ENCODE data around the gene FEZ2. TPM values are rescaled to one million over a fixed set of nuclear protein-coding genes. Genes with fewer than 3 reads are reported as not detected.
A peak's percentile ranks its signal among the peaks of the same experiment; 100 is the strongest.

The FEZ2 gene
- total RNA-seq, 1 experiment from 2014 or later: 51.1 TPM

- TF ChIP-seq SIN3A (IDR thresholded peaks at IDR 0.05; ENCODE audit: borderline replicate concordance, insufficient read depth, low read depth, low read length) (no peak), REST (IDR thresholded peaks at IDR 0.05; ENCODE audit: insufficient read depth in 1 of 2, low read depth in 2 of 2, low read length in 1 of 2) (no peak), POLR2AphosphoS5 (IDR thresholded peaks at IDR 0.05; ENCODE audit: low read depth, low read length) (no peak), TCF7L2 (IDR thresholded peaks at IDR 0.05; ENCODE audit: low read depth, low read length) (no peak)
- TF ChIP-seq, protein P1, sequence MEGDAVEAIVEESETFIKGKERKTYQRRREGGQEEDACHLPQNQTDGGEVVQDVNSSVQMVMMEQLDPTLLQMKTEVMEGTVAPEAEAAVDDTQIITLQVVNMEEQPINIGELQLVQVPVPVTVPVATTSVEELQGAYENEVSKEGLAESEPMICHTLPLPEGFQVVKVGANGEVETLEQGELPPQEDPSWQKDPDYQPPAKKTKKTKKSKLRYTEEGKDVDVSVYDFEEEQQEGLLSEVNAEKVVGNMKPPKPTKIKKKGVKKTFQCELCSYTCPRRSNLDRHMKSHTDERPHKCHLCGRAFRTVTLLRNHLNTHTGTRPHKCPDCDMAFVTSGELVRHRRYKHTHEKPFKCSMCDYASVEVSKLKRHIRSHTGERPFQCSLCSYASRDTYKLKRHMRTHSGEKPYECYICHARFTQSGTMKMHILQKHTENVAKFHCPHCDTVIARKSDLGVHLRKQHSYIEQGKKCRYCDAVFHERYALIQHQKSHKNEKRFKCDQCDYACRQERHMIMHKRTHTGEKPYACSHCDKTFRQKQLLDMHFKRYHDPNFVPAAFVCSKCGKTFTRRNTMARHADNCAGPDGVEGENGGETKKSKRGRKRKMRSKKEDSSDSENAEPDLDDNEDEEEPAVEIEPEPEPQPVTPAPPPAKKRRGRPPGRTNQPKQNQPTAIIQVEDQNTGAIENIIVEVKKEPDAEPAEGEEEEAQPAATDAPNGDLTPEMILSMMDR (IDR thresholded peaks at IDR 0.05): no peak
- H3K36me3 ChIP-seq (ENCODE audit: control insufficient read depth, insufficient read depth, low read length): peaks cover 36% of the 10 kb centered on the region
- BruUV-seq (replicated peaks): no TSS peak
- no peak for DNase-seq (ENCODE audit: low read depth, low spot score)
- no peak overlapping the region for H3K4me3 ChIP-seq (ENCODE audit: low read depth in 2 of 2, low read length in 2 of 2)
- CTCF ChIA-PET: interaction anchor here (0.7 kb wide), 1 partner anchor 40 kb away, joined by 3 read pairs; no protein-coding TSS in a partner anchor
- no peaks in the 10 kb centered on the region for H3K4me1 ChIP-seq (ENCODE audit: control insufficient read depth, insufficient read depth, low read length)
- no peaks in the 10 kb centered on the region for H3K27me3 ChIP-seq (ENCODE audit: control insufficient read depth, insufficient read depth, low read length)
- no peaks in the 10 kb centered on the region for H3K9me3 ChIP-seq (ENCODE audit: control insufficient read depth, insufficient read depth, low read depth, low read length)
- intact Hi-C loops (cut with micrococcal nuclease; ENCODE audit: unreplicated experiment) (no loop called here), in situ Hi-C loops (cut with HindIII; ENCODE audit: low pct_unique_long_range_greater_than_20kb, low sequenced_read_pairs) (no loop called here)
- H3K27ac ChIP-seq (ENCODE audit: low read length): peak overlapping the region; percentile 51; the same call in 1 of the 2 replicates
- POLR2A ChIA-PET: interaction anchor here (0.6 kb wide), 1 partner anchor 165 kb away, joined by 3 read pairs; no protein-coding TSS in a partner anchor
- ATAC-seq: no peak
These were observed 67.6 kb downstream of the FEZ2 start for GRCh38 chr2:36530178-36530982.

GRCh38 chr2:36528766-36529392 is 69.1 kb downstream of the FEZ2 start:
- ChIA-PET POLR2A (interaction anchor here (0.6 kb wide), 1 partner anchor 516 kb away, joined by 3 read pairs; no protein-coding TSS in a partner anchor), CTCF (no interaction called here)
- in situ Hi-C loops (cut with HindIII; ENCODE audit: low pct_unique_long_range_greater_than_20kb, low sequenced_read_pairs): no loop called here
- Histone ChIP-seq H3K9me3 (ENCODE audit: control insufficient read depth, insufficient read depth, low read depth, low read length) (no peaks in the 10 kb centered on the region), H3K4me1 (ENCODE audit: control insufficient read depth, insufficient read depth, low read length) (no peaks in the 10 kb centered on the region), H3K36me3 (ENCODE audit: control insufficient read depth, insufficient read depth, low read length) (peaks cover 47% of the 10 kb centered on the region), H3K4me3 (ENCODE audit: low read depth in 2 of 2, low read length in 2 of 2) (no peak overlapping the region), H3K27me3 (ENCODE audit: control insufficient read depth, insufficient read depth, low read length) (no peaks in the 10 kb centered on the region), H3K27ac (ENCODE audit: low read length) (no peak overlapping the region)
- BruUV-seq (replicated peaks): no TSS peak
- DNase-seq (ENCODE audit: low read depth, low spot score) (no peak), ATAC-seq (peak; percentile 10; the same call in 1 of the 2 replicates)
- intact Hi-C loops (cut with micrococcal nuclease; ENCODE audit: unreplicated experiment): no loop called here
- no peak for TF ChIP-seq TCF7L2 (IDR thresholded peaks at IDR 0.05; ENCODE audit: low read depth, low read length)

Data from Panc1 (cell line).